CD14-positive monocyte (primary cell): ENCODE results near the gene AKAP8. TPM values are rescaled to one million over a fixed set of nuclear protein-coding genes. Genes with fewer than 3 reads are reported as not detected.

Experiments used
- DNase-seq, 3 donors: peaks; one replicate each; pipeline ENCODE4 v3.0.0-alpha.2; 2011 to 2022
- H2AFZ ChIP-seq: 2 replicates; pipeline ENCODE4 v1.6.0; 2012; ENCODE audit warnings: mild to moderate bottlenecking, low read depth, low read length, inconsistent platforms; ENCODE audit not compliant: insufficient read depth, poor library complexity, severe bottlenecking
- H3K27ac ChIP-seq, 2 donors: 1 replicate in 1 of 2; 2 replicates in 1 of 2; pipeline ENCODE4 v1.5.1; 2012 to 2013; ENCODE audit warnings: low read length in 2 of 2, control low read depth in 1 of 2, inconsistent platforms in 1 of 2, low read depth in 1 of 2, mild to moderate bottlenecking in 1 of 2
- H3K27me3 ChIP-seq, 2 donors: one replicate each; pipeline versions ENCODE4 v1.6.0 to v1.6.1; 2011 to 2013; ENCODE audit warnings: low read length in 2 of 2; ENCODE audit not compliant: control insufficient read depth in 2 of 2, insufficient read depth in 2 of 2
- H3K36me3 ChIP-seq, 2 donors: replicated peaks in 1 of 2; 1 replicate in 1 of 2; 2 replicates in 1 of 2; pipeline versions ENCODE4 v1.5.1 to v1.6.1; 2012 to 2013; ENCODE audit warnings: low read length in 2 of 2, control low read depth in 1 of 2, inconsistent platforms in 1 of 2, mild to moderate bottlenecking in 1 of 2; ENCODE audit not compliant: insufficient read depth in 2 of 2, control insufficient read depth in 1 of 2
- H3K4me1 ChIP-seq, 2 donors: 1 replicate in 1 of 2; 2 replicates in 1 of 2; pipeline versions ENCODE4 v1.5.1 to v1.6.1; 2012 to 2013; ENCODE audit warnings: low read length in 2 of 2, control low read depth in 1 of 2, inconsistent platforms in 1 of 2, mild to moderate bottlenecking in 1 of 2, moderate library complexity in 1 of 2; ENCODE audit not compliant: insufficient read depth in 2 of 2, control insufficient read depth in 1 of 2
- H3K4me2 ChIP-seq: replicated peaks from 2 replicates; pipeline ENCODE3; 2012; ENCODE audit warnings: low read length, moderate library complexity, mild to moderate bottlenecking; ENCODE audit not compliant: poor library complexity, severe bottlenecking; ENCODE audit errors: extremely low read depth
- H3K4me3 ChIP-seq, 3 experiments: fragments of 200-600 bp in 1 of 3; sonication (generic) in 1 of 3; replicated peaks in 1 of 3; 1 replicate in 2 of 3; 2 replicates in 1 of 3; pipeline ENCODE4 v1.5.1; 2011 to 2013; ENCODE audit warnings: low read length in 3 of 3, mild to moderate bottlenecking in 3 of 3, control low read depth in 2 of 3, low read depth in 2 of 3, inconsistent platforms in 1 of 3, moderate library complexity in 1 of 3
- H3K79me2 ChIP-seq: 2 replicates; pipeline ENCODE4 v1.6.0; 2012; ENCODE audit warnings: mild to moderate bottlenecking, control low read depth, inconsistent platforms, low read length, moderate library complexity; ENCODE audit not compliant: insufficient read depth
- H3K9ac ChIP-seq: 2 replicates; pipeline ENCODE4 v1.6.0; 2017; ENCODE audit warnings: low read length, mild to moderate bottlenecking; ENCODE audit not compliant: insufficient read depth, poor library complexity, severe bottlenecking
- H3K9me3 ChIP-seq, 2 donors: replicated peaks in 1 of 2; 1 replicate in 1 of 2; 2 replicates in 1 of 2; pipeline versions ENCODE4 v1.5.1 to v1.6.1; 2012 to 2013; ENCODE audit warnings: low read length in 2 of 2, control low read depth in 1 of 2; ENCODE audit not compliant: control insufficient read depth in 1 of 2, insufficient read depth in 1 of 2
- H4K20me1 ChIP-seq: 2 replicates; pipeline ENCODE4 v1.6.0; 2012; ENCODE audit warnings: mild to moderate bottlenecking, low read length, control low read depth, moderate library complexity; ENCODE audit not compliant: insufficient read depth
- H3K27ac Mint-ChIP-seq, 7 donors: one replicate each; pipeline ENCODE4 v1.8.0; 2020; ENCODE audit warnings: mild to moderate bottlenecking in 7 of 7, mixed read lengths in 7 of 7, moderate library complexity in 6 of 7, inconsistent platforms in 2 of 7
- H3K27me3 Mint-ChIP-seq, 3 donors: one replicate each; pipeline ENCODE4 v1.8.0; 2021 to 2022; ENCODE audit warnings: low read depth in 3 of 3, mild to moderate bottlenecking in 3 of 3, mixed read lengths in 3 of 3, moderate library complexity in 3 of 3, inconsistent platforms in 1 of 3
- H3K36me3 Mint-ChIP-seq, 2 donors: one replicate each; pipeline ENCODE4 v1.8.0; 2020; ENCODE audit warnings: mixed read lengths in 2 of 2, inconsistent platforms in 1 of 2, mild to moderate bottlenecking in 1 of 2
- H3K4me1 Mint-ChIP-seq: one replicate; pipeline ENCODE4 v1.8.0; 2020; ENCODE audit warnings: mild to moderate bottlenecking, mixed read lengths
- H3K4me3 Mint-ChIP-seq, 2 donors: one replicate each; pipeline ENCODE4 v1.8.0; 2020; ENCODE audit warnings: mild to moderate bottlenecking in 2 of 2, mixed read lengths in 2 of 2, moderate library complexity in 1 of 2
- H3K9me3 Mint-ChIP-seq, 7 donors: one replicate each; pipeline ENCODE4 v1.8.0; 2020 to 2022; ENCODE audit warnings: mixed read lengths in 7 of 7, mild to moderate bottlenecking in 6 of 7, moderate library complexity in 6 of 7, inconsistent platforms in 2 of 7
- CTCF ChIP-seq: fragments of 200-600 bp; IDR thresholded peaks from one replicate; pipeline ENCODE4 v1.8.0; 2022; ENCODE audit warnings: antibody characterized with exemption, mild to moderate bottlenecking
- WGBS: methylation state at CpG from one replicate; pipeline ENCODE4 v1.1.5; 2013; ENCODE audit warnings: missing lambda C conversion rate; ENCODE audit not compliant: insufficient coverage; 5-methylcytosine and 5-hydroxymethylcytosine counted together
- intact Hi-C, 2 donors: fragments of 100-400 bp; cut with micrococcal nuclease; formaldehyde crosslinking; loops; one replicate each; pipeline versions ENCODE4 v1.15.0 to v1.15.1; 2023
- polyA plus RNA-seq, 3 donors: library from polyadenylated mRNA; depleted of rRNA in 1 of 3; unstranded in 2 of 3; stranded (reverse) in 1 of 3; fragments of 300-500 nt in 2 of 3; fragments of >200 nt in 1 of 3; fragmentation: Illumina TruSeq in 2 of 3; gene quantifications; 1 replicate in 2 of 3; 2 replicates in 1 of 3; pipeline ENCODE4 v1.2.3, GENCODE V29; 2012 to 2021

The AKAP8 gene
- polyA plus RNA-seq, 3 donors, result 8.0 to 25.9 (median 12.3) TPM

GRCh38 chr19:15318241-15318691 lies 61.3 kb downstream of the AKAP8 start:
- H3K4me1 ChIP-seq, result peaks cover 54% of the 10 kb centered on the region in 2 donors
- peak overlapping the region; percentile 30 for H3K4me2 ChIP-seq
- no peak for TF ChIP-seq CTCF
- peak overlapping the region in 1 of 3 experiments; percentile 11 for H3K4me3 ChIP-seq
- WGBS, result 0% methylated on average over 4 of the region's 6 CpGs
- Mint-ChIP-seq H3K27me3 (peaks cover 0 to 2% (median 0%) of the 10 kb centered on the region in 3 donors), H3K4me3 (peak overlapping the region in 1 of 2 donors; percentile 67), H3K9me3 (peaks cover 0 to 3% (median 0%) of the 10 kb centered on the region in 7 donors), H3K4me1 (peaks cover 68% of the 10 kb centered on the region), H3K27ac (peak overlapping the region; percentile 81 to 92 (median 85)), H3K36me3 (peaks cover 7 to 10% of the 10 kb centered on the region in 2 donors)
- peak overlapping the region; percentile 51 to 80 for H3K27ac ChIP-seq
- H2AFZ ChIP-seq, result no peak overlapping the region
- H3K9ac ChIP-seq, result no peak overlapping the region
- intact Hi-C loops, result loop anchor here in 1 of 2 donors (1.0 kb wide), 1 partner anchor 30 kb away; no protein-coding TSS in a partner anchor
- DNase-seq, result peak; percentile 74 to 93 (median 82)
- peaks cover 100% of the 10 kb centered on the region for H3K79me2 ChIP-seq
- peaks cover 0 to 6% of the 10 kb centered on the region in 2 donors for H3K36me3 ChIP-seq
- H3K9me3 ChIP-seq, result no peaks in the 10 kb centered on the region
- H4K20me1 ChIP-seq, result peaks cover 100% of the 10 kb centered on the region
- H3K27me3 ChIP-seq, result no peaks in the 10 kb centered on the region

- Histone ChIP-seq H2AFZ (no peak overlapping the region), H3K4me2 (peak overlapping the region; percentile 30)
Observed at GRCh38 chr19:15317392-15318071, 62.1 kb downstream of the AKAP8 start.

More at GRCh38 chr19:15317392-15318071, 62.1 kb downstream of the AKAP8 start:
- 100% methylated on average over 1 of the region's 3 CpGs for WGBS
- H3K79me2 ChIP-seq, result peaks cover 100% of the 10 kb centered on the region
- Mint-ChIP-seq H3K9me3 (peaks cover 0 to 3% (median 0%) of the 10 kb centered on the region in 7 donors), H3K36me3 (peaks cover 5 to 8% of the 10 kb centered on the region in 2 donors), H3K4me1 (peaks cover 69% of the 10 kb centered on the region), H3K27me3 (peaks cover 0 to 2% (median 0%) of the 10 kb centered on the region in 3 donors), H3K4me3 (peak overlapping the region; percentile 0 to 67), H3K27ac (peak overlapping the region in 6 of 7 donors; percentile 84 to 92 (median 90))
- intact Hi-C loops, result loop anchor here in 1 of 2 donors (1.0 kb wide), 1 partner anchor 31 kb away; no protein-coding TSS in a partner anchor
- H3K9ac ChIP-seq, result no peak overlapping the region
- no peaks in the 10 kb centered on the region for H3K9me3 ChIP-seq
- H3K4me3 ChIP-seq, result peak overlapping the region in 1 of 3 experiments; percentile 11
- DNase-seq, result no peak
- H3K27ac ChIP-seq, result peak overlapping the region; percentile 43 to 80
- H3K27me3 ChIP-seq, result no peaks in the 10 kb centered on the region
- H3K4me1 ChIP-seq, result peaks cover 48 to 51% of the 10 kb centered on the region in 2 donors
- H4K20me1 ChIP-seq, result peaks cover 100% of the 10 kb centered on the region
- TF ChIP-seq CTCF, result no peak
- peaks cover 0 to 6% of the 10 kb centered on the region in 2 donors for H3K36me3 ChIP-seq
